ENCODE data around the gene EEF1A2.

Gene EEF1A2

DNA sequence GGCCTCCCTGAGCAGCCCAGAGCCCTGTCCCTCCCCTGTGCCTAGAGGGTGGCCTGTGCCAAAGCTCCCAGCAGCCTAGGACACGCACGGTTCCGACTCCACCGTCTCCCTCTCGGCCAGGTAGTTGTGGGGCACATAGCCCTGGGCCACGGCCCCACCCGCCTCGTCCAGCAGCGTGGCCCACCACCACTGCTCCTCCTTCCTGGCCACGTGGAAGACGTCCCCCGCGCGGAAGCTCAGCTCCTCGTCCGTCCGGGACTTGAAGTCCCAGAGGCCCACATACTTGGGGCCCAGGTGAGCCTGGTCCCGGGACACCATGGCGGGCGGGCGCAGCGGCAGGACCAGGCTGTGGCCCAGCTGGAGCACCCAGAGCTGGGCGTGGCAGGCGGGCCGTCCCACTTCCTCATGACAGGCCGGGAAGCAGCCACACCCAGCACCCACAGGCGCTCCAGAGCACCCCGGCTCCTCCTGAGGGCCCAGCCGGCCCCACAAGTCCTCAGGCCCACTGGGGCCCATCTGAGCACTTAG, 38.2 kb upstream of the EEF1A2 start, which contains the start of gene PTK6:
Gene PTK6, minus strand, starts transcription at position 380 of the 528 bp plus-strand sequence. Its CDS starts 62 bp downstream, at position 318.
- no peak for DNase-seq

DNA sequence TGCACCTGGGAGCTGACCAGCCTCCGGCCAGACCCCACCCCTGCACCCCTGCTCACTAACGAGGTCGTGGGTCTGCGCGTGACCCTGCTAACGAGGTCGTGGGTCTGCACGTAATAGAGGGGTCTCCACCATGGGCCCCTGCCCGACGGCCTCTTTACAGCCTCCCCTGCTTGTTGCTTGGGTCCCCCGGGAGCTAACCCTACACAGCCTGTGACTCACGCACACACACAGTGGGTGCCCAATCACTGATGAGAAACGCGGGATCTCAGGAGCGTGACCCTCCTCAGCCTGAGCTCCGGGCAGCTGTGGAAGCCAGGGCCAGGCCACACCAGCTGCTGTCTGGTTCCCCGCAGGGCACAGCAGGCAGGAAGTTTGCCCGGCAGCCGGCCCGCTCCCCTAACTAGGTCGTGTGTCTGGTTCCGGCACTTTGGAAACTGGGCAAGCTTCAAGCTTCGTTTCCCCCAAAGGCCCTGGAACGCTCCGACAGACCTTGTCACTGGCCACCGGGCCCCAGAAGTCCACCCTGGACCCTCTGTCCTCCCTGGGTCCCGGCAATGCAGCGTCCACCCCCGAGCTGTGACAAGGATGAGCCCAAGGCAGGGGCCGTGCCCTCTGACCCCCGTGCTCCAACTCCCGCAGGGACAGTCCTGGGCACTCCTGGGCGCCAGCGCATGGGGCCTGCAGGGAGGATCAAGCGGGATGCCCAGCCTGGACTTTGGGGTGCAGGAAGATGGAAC, 37.5 kb upstream of the EEF1A2 start:
- DNase-seq, result peak; percentile 45 to 68

DNA sequence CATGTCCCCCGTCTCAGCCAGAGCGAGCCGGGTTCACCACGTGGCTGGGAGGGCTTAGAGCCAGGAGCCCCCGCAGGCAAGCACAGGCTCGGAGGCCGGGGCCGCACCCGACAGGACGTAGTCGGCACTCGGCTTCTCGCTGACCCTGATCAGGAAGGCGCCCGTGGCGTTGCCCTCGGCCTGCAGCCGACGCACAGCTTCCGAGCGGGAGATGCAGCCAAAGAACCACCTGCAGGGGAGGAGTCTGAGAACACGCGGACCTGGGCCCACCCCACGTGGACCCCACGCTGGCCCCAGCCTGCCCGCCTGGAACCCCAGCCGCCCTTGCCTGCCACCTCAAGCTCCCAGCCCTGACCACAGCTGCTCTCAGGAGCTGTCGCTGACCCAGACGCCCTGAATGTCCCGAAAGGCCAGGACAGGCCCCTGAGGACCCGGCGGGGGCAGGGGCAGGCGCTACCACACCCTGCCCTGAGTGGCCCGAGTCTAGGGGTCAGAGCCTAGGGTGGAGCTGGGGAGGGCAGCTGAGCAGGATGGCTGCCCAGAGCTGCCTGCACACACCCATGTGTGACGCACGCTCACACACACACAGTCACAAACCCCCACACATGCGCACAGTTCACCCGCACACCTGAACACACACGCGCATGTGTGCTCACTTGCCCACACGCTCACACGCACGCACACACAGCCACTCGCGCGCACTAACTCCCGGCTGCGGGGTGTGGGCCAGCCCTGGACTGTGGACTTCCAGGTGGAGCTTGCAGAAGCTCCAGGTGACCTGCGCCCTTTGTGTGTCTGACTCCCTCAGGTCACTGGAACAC, 36.2 kb upstream of the EEF1A2 start:
- no peak for DNase-seq

DNA sequence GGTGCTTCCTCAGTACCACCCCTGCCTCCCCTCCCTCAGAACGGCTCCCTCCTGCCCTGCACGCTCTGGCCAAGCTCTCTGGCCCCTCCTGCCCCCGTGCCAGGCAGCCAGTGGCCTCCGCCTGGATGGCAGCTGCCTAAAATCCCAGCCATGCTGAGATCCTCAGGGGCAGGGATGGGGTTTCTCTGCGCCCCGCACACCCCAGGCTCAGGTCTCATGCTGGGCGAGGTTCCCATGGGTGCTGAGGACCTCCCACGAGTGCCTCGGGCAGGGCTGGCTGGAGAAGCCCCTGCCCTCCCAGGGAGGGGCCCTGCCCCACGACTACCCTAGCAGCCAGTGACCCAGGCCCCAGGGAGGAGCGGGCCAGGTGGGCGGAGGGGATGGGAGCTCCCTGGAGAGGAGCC, 35.5 kb upstream of the EEF1A2 start:
- no peak for DNase-seq

DNA sequence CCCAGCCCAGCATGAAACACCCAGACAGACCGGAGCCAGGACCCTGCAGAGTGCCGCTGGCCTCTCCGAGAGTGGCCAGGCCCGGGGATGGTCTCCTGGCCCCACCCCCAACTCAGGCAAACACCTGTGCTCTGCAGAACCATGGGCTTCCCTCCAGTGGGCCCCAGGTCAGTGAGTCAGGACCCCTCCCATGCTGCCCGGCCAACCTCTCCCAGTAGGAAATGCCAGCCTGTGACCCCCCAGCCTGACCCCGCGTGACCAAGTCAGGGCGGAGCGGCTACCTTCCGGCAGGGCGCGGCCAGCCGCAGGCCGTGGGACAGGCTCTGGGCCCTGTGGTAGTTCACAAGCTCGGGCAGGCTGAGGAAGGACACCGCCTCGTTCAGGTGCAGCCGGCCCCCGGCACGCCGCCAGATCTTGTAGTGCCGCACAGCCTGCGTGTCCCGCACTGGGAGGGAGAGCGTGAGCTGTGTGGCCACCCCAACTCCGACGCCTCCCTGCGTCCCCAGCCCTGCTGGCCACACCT, 35.0 kb upstream of the EEF1A2 start:
- DNase-seq, result no peak

DNA sequence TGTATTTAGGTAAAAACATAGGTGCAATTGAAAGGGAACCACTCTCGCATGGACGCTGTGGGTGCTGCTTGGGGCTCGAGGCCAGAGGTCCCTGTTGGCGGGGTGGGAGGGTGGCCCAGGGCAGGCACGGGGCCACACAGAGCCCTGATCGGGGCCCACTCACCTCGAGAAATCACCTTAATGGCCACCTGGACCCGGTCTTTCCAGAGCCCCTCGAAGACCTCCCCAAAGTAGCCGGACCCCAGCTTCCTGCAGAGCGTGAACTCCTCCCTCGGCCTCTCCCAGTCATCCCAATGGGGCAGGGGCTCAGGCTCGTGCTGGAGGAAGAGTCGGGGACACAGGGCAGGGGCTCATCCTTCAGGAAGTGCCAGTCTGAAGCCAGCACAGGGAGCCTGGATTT, 34.5 kb upstream of the EEF1A2 start:
- no peak for DNase-seq

DNA sequence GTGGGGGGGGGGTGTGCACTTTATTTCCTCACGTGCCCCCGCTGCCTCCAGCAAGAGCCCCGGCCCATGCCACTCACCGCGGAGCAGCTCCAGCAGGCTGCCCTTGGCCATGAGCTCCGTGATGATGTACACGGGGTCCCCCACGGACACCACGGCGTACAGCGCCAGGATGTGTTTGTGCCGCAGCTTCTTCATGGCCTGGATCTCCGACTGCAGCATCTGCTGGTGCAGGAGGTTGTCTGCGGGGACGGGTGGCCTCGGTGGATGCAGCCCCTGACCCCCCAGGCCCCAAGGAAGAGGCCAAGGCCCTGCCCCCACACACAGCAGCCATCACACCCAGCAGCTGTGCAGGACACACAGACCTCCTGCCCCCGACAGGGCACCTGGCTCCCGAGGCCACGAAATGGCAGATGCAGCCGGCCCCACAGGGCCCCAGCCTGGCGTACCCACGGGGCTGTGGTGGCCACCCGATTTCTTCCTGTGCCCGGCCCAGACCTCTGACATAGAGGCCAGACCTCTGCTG, 33.6 kb upstream of the EEF1A2 start:
- no peak for DNase-seq

DNA sequence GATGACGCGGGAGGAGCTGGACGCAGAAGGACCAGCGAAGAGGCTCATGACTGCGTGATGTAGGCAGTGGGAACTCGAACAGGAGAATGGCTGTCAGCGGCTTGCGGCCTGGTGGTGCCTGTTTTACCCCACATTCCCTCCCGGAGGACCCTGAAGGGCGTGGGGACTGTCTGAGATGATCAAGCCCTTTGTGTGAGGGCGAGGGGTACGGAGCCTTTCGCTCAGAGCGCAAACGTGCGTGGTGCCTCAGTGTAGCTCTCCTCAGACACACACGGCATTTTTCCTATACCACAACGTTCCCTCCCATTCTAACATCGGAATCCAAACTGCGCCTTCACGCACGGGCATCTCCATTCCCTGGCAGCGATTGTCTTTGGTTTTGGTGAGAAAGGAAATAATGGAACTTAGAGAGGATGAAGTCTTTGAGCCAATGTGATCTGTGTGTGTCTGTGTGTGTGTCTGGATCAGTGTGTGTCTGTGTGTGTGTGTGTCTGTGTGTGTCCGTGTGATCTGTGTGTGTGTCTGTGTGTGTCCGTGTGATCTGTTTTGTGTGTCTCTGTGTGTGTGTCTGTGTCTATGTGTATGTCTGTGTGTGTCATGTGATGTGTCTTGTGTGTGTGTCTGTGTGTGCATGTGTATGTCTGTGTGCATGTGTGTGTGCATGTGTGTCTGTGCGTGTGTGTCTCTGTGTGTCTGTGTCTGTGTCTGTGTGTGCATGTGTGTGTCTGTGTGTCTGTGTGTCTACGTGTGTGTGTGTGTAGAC, 33.0 kb upstream of the EEF1A2 start:
- DNase-seq, result no peak

DNA sequence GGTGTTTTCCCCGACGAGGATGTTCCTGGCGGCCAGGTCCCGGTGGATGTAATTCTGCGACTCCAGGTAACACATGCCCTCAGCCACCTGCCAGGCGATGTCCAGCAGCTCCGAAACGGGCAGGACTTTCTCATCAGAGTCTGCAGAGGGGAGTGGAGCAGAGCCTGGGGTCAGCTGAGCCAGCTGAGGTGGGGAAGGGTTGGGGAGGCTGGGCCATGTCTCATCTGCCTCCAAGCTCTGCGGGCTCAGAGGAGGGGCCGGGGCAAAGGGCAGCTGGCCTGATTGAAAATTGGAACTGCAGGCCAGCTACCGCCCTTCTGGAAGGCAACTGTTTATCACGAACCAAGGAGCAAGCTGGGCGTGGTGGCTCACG, 31.9 kb upstream of the EEF1A2 start:
- DNase-seq, result no peak

DNA sequence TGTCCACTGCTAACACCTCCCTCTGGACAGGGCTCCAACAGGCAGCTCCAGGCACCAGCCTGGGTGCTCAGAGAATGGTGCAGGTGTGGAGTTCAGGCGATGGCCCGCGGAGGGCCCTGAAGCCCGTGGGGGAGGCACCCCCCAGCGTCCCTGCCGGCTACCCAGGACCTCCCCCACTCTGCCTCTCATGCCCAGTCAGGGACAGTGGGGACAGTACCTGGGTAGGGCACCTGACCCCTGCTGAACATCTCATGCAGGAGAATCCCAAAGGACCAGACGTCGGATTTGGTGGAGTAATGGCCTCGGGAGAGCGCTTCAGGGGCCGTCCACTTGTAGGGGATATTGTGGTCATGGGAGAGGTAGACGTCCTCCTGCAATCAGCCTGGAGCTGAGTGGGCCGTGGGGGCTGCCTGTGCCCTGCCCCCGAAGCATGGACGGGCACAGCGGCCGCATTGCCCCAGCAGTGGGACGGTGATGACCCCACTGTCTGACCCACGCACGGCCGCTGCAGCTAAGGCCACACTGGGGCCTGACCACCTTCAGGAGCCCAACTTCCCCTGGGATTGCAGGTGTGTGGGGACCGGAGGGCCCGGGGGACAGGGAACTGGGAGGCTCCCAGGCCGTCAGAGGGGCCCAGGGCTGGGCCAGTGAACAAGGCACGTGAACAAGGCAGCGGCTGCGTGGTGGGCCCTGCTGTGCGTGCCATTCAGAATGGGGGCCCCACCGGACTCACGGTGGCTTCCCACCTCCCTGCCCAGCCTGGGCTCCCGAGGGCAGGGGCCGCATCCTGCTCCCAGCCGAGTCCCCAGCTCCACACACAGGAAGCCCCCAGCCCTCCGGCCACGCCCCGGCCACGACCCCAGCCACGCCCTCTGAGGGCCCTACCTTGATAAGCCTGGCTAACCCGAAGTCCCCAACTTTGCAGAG, 31.2 kb upstream of the EEF1A2 start:
- DNase-seq, result no peak

DNA sequence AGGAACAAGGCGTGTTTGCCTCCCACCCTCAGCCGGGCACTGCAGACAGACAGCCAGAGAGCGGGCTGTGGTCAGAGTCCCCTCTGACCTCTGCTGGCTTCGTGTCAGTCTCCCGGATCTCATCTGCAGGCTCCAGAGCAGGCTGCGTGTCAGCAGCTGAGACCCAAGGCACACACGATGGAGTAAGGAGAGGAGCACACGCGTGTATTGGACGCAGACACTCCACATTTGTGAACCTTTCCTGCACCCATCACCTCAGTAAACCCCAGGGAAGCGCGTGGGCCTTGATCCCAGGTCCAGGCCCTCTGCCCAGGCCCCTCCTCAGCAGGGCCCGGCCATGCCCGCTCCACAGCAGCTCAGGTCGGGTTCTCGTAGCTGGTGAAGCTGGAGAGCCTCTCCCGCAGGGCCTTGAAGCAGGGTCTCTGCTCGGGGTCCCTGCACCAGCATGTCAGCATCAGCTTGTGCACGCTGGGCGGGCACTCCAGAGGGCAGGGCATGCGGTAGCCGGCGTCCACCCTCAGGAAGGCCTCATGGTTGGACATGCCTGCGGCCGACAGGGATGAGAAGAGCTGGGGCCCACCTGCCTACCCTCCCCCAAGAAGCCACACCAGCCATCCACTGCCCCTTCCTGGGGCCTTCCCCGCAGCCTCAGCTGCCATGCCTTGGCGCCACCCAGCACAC, 30.4 kb upstream of the EEF1A2 start:
- DNase-seq, result no peak

DNA sequence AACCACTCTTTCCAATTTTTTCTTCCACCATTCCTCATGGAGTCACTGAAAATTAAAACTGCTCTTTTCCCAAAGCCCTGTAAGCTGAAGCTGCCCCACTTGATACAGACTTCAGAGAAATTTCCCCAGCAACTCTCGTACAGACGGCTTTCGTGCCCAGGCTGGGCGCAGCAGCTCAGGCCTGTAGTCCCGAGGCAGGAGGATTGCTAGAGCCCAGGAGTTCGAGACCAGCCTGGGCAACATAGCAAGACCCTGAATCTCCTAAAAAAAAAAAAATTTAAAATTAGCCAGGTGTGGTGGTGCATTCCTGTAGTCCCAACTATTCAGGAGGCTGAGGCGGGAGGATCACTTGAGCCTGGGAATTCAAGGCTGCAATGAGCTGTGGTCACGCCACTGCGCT, 28.3 kb upstream of the EEF1A2 start:
- no peak for DNase-seq

DNA sequence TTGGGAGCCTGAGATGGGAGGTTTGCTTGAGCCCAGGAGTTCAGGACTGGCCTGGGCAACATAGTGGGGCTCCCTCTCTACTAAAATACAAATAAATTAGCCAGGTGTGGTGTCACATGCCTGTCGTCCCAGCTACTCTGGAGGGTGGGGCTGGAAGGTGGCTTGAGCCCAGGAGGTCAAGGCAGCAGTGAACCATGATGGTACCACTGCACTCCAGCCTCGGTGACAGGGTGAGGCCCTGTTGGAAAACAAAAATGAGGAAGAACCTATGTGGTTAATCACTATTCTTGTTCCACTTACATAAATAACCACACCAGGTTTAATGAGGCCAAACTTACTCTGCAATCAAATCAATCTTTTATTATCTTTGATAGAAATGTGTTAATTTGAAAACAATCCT, 27.1 kb upstream of the EEF1A2 start:
- DNase-seq, result no peak

DNA sequence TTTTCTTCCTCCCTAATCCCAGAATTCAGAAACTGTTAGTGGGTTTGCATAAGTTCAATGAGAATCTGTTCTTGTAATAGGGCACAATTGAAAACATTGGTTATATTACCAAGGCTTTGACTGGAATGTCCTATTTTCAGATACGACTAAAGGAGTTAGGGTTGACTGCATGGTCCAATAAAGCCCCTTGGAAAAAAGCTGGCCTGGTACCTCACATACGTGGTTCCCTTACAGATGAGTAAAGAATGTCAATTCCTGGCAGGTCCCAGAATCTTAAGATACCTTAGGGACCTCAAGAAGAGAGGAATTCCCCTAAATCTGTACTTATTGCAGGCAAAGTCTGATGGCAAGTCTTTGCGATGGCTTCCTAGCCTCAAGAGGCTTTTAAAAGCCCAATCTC, 26.3 kb upstream of the EEF1A2 start:
- no peak for DNase-seq

DNA sequence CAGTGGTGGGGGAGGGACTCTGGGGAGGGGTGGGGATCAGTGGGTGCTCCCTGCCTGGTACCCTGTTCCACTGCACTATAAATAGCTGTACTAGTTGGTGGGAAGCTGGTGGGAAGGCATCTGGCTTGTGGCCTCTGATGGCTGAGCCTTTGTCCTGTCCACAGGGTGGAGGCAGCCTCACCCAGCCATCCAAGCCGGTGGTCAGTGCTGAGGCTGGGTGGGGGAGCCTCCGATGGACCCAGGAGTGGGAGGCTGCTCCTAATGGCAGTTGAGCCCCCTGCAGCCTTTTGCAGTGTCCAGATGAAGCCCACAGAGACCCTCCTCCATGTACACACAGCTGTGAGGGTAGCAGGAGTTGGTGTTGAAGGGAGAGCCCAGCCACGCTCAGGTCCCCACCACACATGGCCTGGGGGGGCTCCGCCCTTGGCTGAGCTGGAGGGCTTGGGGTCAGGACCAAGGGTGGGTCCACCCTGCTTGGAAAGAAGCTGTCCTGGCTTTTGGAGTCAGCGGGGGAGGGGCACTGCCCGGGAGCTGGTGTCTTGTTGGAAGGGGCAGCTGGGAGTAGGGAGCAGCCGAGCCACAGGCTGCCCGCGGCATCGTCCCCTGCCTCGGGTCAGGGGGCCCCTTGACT, 24.2 kb upstream of the EEF1A2 start:
- no peak for DNase-seq

DNA sequence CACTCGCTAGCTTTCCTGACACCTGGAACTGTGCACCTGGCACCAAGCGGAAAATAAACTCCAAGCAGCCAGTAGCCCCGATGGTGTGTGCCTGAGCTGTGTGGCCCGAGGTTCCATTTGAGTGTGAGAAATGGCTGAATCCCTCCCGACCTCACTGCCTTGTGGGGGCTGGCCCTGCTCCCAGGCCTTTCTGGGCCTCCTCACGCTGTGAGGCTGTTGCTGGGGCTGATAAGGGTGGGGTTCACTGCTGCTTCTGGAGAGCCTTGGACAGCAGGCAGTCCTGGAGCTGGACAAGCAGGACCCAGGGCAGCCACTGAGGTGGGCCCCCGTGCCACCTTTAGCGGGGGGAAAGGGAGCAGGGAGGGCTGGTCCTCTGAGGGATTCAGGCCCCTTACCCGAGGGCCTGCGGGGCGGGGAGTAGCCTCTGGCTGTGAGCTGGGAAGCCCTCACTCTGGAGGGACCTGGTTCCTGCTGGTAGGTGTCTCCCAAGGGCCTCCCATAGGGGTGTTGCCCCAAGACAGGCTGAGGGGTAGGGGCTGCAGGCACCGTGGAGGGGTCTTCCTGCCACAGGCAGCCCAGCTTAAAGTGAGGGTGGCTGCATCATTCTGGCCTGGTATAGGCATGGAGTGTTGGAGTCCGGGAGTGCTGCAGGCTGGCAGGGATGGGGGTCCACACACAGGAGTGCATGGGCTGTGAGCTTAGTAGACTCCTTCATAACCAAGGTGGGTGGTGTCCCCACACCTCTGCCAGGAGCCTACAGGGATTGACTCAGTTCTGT, 23.4 kb upstream of the EEF1A2 start:
- no peak for DNase-seq

DNA sequence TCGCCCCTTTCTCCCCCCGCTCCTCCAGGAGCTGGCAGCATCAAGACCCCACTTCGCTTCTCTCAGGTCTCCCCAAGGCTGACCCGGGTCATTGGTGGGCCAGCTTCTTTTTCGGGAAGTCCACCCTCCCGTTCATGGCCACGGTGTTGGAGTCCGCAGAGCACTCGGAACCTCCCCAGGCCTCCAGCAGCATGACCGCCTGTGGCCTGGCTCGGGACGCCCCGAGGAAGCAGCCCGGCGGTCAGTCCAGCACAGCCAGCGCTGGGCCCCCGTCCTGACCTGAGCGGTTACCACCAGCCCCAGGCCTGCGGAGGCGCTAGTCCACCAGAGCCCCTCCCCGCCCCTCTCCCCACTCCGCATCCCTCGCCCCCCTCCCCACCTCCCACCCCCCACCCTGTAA, 22.7 kb upstream of the EEF1A2 start:
- no peak for DNase-seq

DNA sequence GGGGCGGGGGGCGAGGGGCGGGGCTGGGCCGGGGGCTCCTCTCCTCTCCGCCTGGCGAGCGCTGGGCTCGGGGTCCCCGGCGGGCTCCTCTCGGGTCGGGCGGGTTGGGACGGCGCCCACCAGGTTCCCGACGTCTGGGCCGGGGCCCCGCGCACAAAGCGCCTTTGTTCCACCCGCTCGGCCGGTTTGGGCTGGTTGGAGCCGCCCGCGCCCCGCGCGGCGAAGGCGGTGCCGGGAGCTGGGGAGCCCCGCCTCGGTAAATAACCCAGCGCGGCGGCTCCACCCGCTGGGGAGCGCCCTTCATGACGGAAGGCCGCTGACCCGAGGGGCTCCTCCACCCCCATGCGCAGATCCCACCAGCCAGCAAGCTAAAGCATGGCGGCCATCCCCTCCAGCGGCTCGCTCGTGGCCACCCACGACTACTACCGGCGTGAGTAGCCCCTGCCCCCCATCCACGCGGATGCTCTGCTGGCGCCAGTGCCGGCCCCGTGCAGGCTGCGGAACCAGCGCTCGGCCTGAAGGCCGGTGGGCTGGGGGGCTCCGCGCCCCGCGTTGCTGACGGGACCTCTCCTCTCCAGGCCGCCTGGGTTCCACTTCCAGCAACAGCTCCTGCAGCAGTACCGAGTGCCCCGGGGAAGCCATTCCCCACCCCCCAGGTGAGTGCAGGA, 22.2 kb upstream of the EEF1A2 start:
- DNase-seq, result peak; percentile 46 to 49

DNA sequence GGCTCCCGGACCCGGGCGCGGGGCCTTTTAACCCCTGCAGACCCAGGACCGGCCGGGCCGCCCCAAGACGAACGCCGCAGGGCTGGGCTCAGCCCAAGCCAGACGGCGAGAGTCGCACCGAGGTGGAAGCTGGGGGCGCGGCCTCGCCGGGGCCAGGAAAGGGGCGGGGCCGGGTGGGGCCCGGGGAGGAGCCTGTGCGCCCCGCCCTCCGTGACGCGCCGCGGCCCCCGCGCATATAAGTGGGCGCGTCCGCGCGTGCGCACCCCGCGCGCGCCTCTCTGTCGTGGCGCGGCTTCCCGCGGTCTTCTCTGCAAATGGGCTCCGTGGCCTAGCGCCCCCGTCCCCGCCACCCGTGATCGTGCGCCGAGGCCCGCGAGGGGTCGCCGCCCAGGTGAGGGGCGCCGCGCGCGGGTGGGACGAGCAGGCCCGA, 21.6 kb upstream of the EEF1A2 start, which contains the start of gene PPDPF:
Gene PPDPF, plus strand, starts transcription at position 262 of the 430 bp plus-strand sequence. CDS start 544 bp downstream, outside the sequence.
- peak; percentile 62 to 82 for DNase-seq
